ENCODE results near the gene SLC2A4RG. TPM values are rescaled to one million over a fixed set of nuclear protein-coding genes. Genes with fewer than 3 reads are reported as not detected.

SLC2A4RG gene
- total RNA-seq, 3 donors from 2014 or later (not counting 1 experiment from before 2014, with no cell fraction given): 90.4 to 100 (median 95.5) TPM

DNA sequence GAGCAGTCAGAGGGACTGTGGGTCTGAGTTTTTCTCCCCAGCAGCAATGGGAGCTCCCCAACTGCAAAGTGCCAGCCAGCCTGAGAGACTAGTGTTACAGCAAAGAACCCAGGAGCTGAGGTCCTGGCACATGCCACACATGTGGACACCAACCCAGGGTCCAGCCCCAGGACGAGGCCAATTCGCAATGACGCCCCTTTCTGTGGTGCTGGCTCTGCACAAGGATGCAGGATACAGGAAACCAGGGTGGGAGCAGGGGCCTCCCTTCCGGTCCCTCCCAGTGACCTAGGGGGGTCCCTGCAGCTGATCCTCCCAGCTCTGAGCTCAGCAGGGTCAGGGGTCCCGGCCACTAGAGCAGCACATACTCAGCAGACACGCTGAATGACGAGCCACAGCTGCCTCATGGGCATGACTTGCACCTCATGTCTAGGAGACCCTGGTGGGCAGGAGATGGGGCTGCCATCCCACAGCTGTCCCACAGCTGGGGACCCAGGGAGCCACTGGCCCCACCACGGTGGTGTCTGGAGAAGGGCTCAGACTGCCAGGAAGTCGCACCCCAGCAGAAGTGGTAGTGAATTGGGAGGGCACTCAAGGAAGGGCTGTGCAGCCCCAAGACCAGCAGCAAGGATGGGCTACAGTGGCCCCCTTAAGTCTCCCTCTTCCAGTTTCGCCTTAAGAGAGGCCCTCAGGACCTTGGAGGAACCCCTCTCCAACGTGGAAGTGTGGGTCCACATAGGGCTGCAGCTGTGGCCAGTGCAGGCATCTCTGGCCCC lies 35.4 kb upstream of the SLC2A4RG start:
- H3K9me3 Mint-ChIP-seq: no peaks in the 10 kb centered on the region
- H3K27ac Mint-ChIP-seq: no peak overlapping the region
- no peaks in the 10 kb centered on the region for H3K27me3 ChIP-seq (ENCODE audit: control insufficient read depth, insufficient read depth, low read length)
- peaks cover 24% of the 10 kb centered on the region for H3K36me3 ChIP-seq (ENCODE audit: control insufficient read depth, insufficient read depth, low read length)
- no peak for DNase-seq
- intact Hi-C loops (cut with micrococcal nuclease): no loop called here
- peaks cover 17 to 31% of the 10 kb centered on the region in 2 donors for H3K4me1 Mint-ChIP-seq
- H3K4me3 ChIP-seq (ENCODE audit: low read length): no peak overlapping the region
- H3K4me1 ChIP-seq (ENCODE audit: control insufficient read depth, insufficient read depth, low read length): peaks cover 37% of the 10 kb centered on the region
- no peak overlapping the region for H3K27ac ChIP-seq (ENCODE audit: low read length)
- WGBS (ENCODE audit: insufficient coverage): 91% methylated on average over 11 of the region's 11 CpGs
- H3K9me3 ChIP-seq (ENCODE audit: control insufficient read depth, insufficient read depth, low read length): no peaks in the 10 kb centered on the region
- H3K27me3 Mint-ChIP-seq (ENCODE audit: low read depth in 2 of 2): no peaks in the 10 kb centered on the region
- no peak overlapping the region for H3K4me3 Mint-ChIP-seq
- ATAC-seq: no peak
- no peaks in the 10 kb centered on the region for H3K36me3 Mint-ChIP-seq
- no peak for TF ChIP-seq CTCF (IDR thresholded peaks at IDR 0.05)

DNA sequence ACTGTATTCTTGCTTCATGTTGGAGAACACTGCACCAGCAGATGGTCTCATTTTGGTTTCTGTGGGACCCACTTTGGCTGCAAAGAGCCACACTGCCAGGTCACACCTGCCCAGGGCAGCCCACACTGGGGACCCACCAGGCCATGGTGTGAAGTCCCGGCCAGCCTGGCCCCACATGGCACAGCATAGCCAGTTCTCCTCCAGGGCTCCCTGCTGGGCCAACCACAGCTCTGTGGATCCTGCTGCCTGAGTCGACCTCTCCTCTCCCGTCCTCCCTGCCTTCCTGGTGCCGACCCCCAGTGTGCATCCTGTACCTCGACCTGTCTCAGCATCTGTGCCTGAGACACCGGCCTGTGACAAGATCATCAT lies 34.8 kb upstream of the SLC2A4RG start:
- Histone ChIP-seq H3K36me3 (ENCODE audit: control insufficient read depth, insufficient read depth, low read length) (peaks cover 24% of the 10 kb centered on the region), H3K4me3 (ENCODE audit: low read length) (no peak overlapping the region), H3K4me1 (ENCODE audit: control insufficient read depth, insufficient read depth, low read length) (peaks cover 42% of the 10 kb centered on the region), H3K27me3 (ENCODE audit: control insufficient read depth, insufficient read depth, low read length) (no peaks in the 10 kb centered on the region), H3K9me3 (ENCODE audit: control insufficient read depth, insufficient read depth, low read length) (no peaks in the 10 kb centered on the region), H3K27ac (ENCODE audit: low read length) (no peak overlapping the region)
- WGBS (ENCODE audit: insufficient coverage): 90% methylated on average over 6 of the region's 6 CpGs
- Mint-ChIP-seq H3K9me3 (no peaks in the 10 kb centered on the region), H3K27me3 (ENCODE audit: low read depth in 2 of 2) (no peaks in the 10 kb centered on the region), H3K36me3 (no peaks in the 10 kb centered on the region), H3K4me3 (no peak overlapping the region), H3K4me1 (peaks cover 19 to 31% of the 10 kb centered on the region in 2 donors), H3K27ac (peak overlapping the region in 1 of 2 donors; percentile 35)
- ATAC-seq (no peak), DNase-seq (no peak)
- no peak for TF ChIP-seq CTCF (IDR thresholded peaks at IDR 0.05)
- intact Hi-C loops (cut with micrococcal nuclease): loop anchor here (5.0 kb wide), 1 partner anchor 38 kb away; no protein-coding TSS in a partner anchor

DNA sequence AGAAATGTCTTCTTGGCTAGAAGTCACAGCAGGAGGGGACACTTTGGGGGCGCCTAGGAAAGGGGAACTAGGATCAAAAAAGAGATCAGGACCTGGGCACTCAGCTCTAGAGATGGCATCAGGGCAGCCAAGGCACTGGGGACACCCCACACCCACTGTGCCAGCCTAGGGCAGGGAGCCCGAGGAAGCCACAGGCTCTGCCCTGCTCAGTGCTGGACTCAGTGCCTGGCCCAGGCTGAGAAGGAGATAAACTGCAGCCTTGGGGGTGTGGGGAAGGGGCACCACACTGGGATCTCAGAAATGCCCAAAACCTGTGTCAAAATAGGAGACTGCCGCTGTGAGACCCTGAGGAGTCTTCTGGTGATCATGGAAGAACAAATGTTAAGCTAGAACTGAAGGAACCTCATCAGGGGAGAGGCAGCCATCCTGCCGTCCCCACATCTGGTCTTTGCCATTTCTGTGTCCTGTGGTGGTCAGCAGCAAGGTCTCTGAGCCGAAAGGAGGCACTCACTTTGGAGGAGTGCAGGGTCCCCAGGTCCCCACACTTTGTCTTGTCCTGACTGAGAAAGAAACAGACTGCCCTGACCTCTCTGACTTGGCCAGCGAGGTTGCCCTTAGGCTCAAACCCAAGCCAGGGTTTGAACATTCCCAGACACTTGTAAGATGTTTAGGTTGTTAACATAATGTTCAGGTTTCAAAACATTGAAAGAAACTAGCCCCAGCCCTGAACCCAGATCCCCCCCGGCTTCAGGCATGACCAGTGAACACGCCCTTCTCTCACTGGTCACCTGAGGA lies 34.1 kb upstream of the SLC2A4RG start:
- H3K27ac Mint-ChIP-seq: peak overlapping the region; percentile 83 to 87
- no peaks in the 10 kb centered on the region for H3K27me3 ChIP-seq (ENCODE audit: control insufficient read depth, insufficient read depth, low read length)
- 97% methylated on average over 8 of the region's 8 CpGs for WGBS (ENCODE audit: insufficient coverage)
- H3K36me3 Mint-ChIP-seq: no peaks in the 10 kb centered on the region
- H3K9me3 ChIP-seq (ENCODE audit: control insufficient read depth, insufficient read depth, low read length): no peaks in the 10 kb centered on the region
- intact Hi-C loops (cut with micrococcal nuclease): loop anchor here (5.0 kb wide), 1 partner anchor 37 kb away; no protein-coding TSS in a partner anchor
- DNase-seq: no peak
- no peaks in the 10 kb centered on the region for H3K9me3 Mint-ChIP-seq
- no peaks in the 10 kb centered on the region for H3K27me3 Mint-ChIP-seq (ENCODE audit: low read depth in 2 of 2)
- peaks cover 25% of the 10 kb centered on the region for H3K36me3 ChIP-seq (ENCODE audit: control insufficient read depth, insufficient read depth, low read length)
- no peak overlapping the region for H3K27ac ChIP-seq (ENCODE audit: low read length)
- H3K4me1 Mint-ChIP-seq: peaks cover 21 to 35% of the 10 kb centered on the region in 2 donors
- H3K4me3 Mint-ChIP-seq: peak overlapping the region; percentile 45
- TF ChIP-seq CTCF (IDR thresholded peaks at IDR 0.05): no peak
- peaks cover 42% of the 10 kb centered on the region for H3K4me1 ChIP-seq (ENCODE audit: control insufficient read depth, insufficient read depth, low read length)
- ATAC-seq: no peak
- H3K4me3 ChIP-seq (ENCODE audit: low read length): no peak overlapping the region

All from natural killer cell (primary cell).